G401 (cell line): ENCODE results near the gene HAUS5. TPM values are rescaled to one million over a fixed set of nuclear protein-coding genes. Genes with fewer than 3 reads are reported as not detected.

Source experiments
- DNase-seq: peaks from one replicate; pipeline ENCODE4 v3.0.0-alpha.2; 2015; ENCODE audit warnings: low spot score
- in situ Hi-C: cut with HindIII; loops from 2 replicates; pipeline ENCODE4 v1.10.0; 2016; ENCODE audit warnings: low sequenced_read_pairs, mixed read lengths
- total RNA-seq: library from RNA; depleted of rRNA; stranded (reverse); fragments of >200 nt; shearing (Covaris generic); gene quantifications from 2 replicates; pipeline ENCODE4 v1.2.3, GENCODE V29; 2014; rRNA removed

HAUS5 gene
- total RNA-seq, 1 experiment from 2014 or later, result 32.4 TPM

GRCh38 chr19:35665157-35665556, 52.6 kb downstream of the HAUS5 start:
- in situ Hi-C loops, result no loop called here
- no peak for DNase-seq

GRCh38 chr19:35665604-35666003, 53.1 kb downstream of the HAUS5 start:
- in situ Hi-C loops, result no loop called here
- DNase-seq, result no peak

GRCh38 chr19:35666251-35666913, 53.8 kb downstream of the HAUS5 start, which contains the start of gene UPK1A:
UPK1A (plus strand) TSS chr19:35666517; CDS start chr19:35666813, 296 bp downstream.
- in situ Hi-C loops, result no loop called here

GRCh38 chr19:35669566-35669965, 57.0 kb downstream of the HAUS5 start:
- no peak for DNase-seq
- in situ Hi-C loops, result no loop called here

More at GRCh38 chr19:35666251-35666913, 53.8 kb downstream of the HAUS5 start, which contains the start of gene UPK1A:
- DNase-seq, result no peak

- no peak for DNase-seq
- in situ Hi-C loops, result no loop called here
These were observed 57.4 kb downstream of the HAUS5 start for GRCh38 chr19:35669974-35670373.

- no peak for DNase-seq
- in situ Hi-C loops, result no loop called here
These were observed 58.2 kb downstream of the HAUS5 start for GRCh38 chr19:35670686-35671085.

- DNase-seq, result no peak
- in situ Hi-C loops, result no loop called here
These were observed 59.3 kb downstream of the HAUS5 start for GRCh38 chr19:35671818-35672217.

- in situ Hi-C loops, result no loop called here
- DNase-seq, result no peak
These were observed 60.7 kb downstream of the HAUS5 start for GRCh38 chr19:35673121-35673804.

Other genes with a start within 250 kb of the HAUS5 start
- not detected in 2 replicates for gene GPR42, start 241.7 kb upstream of the HAUS5 start, total RNA-seq
- not detected in 2 replicates for gene FFAR2, start 164.5 kb upstream of the HAUS5 start, total RNA-seq
- gene KRTDAP, start 122.3 kb upstream of the HAUS5 start, total RNA-seq, result not detected in 2 replicates
- gene DMKN, start 99.1 kb upstream of the HAUS5 start, total RNA-seq, result 85.4 and 136 TPM in 2 replicates
- not detected in 2 replicates for gene SBSN, start 84.4 kb upstream of the HAUS5 start, total RNA-seq
- gene GAPDHS, start 79.3 kb upstream of the HAUS5 start, total RNA-seq, result 3.2 TPM in 1 of 2 replicates, not detected in the other
- gene TMEM147, start 67.1 kb upstream of the HAUS5 start, total RNA-seq, result 208 and 254 TPM in 2 replicates
- not detected in 2 replicates for gene ATP4A, start 49.1 kb upstream of the HAUS5 start, total RNA-seq
- not detected in 2 replicates for gene PMIS2, start 26.6 kb upstream of the HAUS5 start, total RNA-seq
- gene RBM42, start 16.3 kb downstream of the HAUS5 start, total RNA-seq, result 108 and 119 TPM in 2 replicates
- not detected in 2 replicates for gene ETV2, start 29.0 kb downstream of the HAUS5 start, total RNA-seq
- gene COX6B1, start 35.6 kb downstream of the HAUS5 start, total RNA-seq, result 284 and 429 TPM in 2 replicates
- gene UPK1A, start 53.8 kb downstream of the HAUS5 start, total RNA-seq, result 0.62 TPM in 1 of 2 replicates, not detected in the other
- gene ZBTB32, start 91.8 kb downstream of the HAUS5 start, total RNA-seq, result 0.17 TPM in 1 of 2 replicates, not detected in the other
- 2.5 and 4.6 TPM in 2 replicates for gene KMT2B, start 105.3 kb downstream of the HAUS5 start, total RNA-seq
- 4.0 and 9.3 TPM in 2 replicates for gene IGFLR1, start 129.7 kb downstream of the HAUS5 start, total RNA-seq
- 6.3 and 44.4 TPM in 2 replicates for gene U2AF1L4, start 132.7 kb downstream of the HAUS5 start, total RNA-seq
- 63.1 and 65.0 TPM in 2 replicates for gene PSENEN, start 132.9 kb downstream of the HAUS5 start, total RNA-seq
- 0.80 and 9.2 TPM in 2 replicates for gene LIN37, start 135.8 kb downstream of the HAUS5 start, total RNA-seq
- gene HSPB6, start 144.3 kb downstream of the HAUS5 start, total RNA-seq, result not detected in 2 replicates
- gene PROSER3, start 145.4 kb downstream of the HAUS5 start, total RNA-seq, result 7.9 and 11.9 TPM in 2 replicates
- gene ARHGAP33, start 162.8 kb downstream of the HAUS5 start, total RNA-seq, result 1.7 and 4.6 TPM in 2 replicates
- gene PRODH2, start 200.1 kb downstream of the HAUS5 start, total RNA-seq, result not detected in 2 replicates
- gene NPHS1, start 239.8 kb downstream of the HAUS5 start, total RNA-seq, result 0.18 TPM in 1 of 2 replicates, not detected in the other
- 3.0 and 5.2 TPM in 2 replicates for gene KIRREL2, start 244.2 kb downstream of the HAUS5 start, total RNA-seq